ENCODE data around the gene SNX7.
A peak's percentile ranks its signal among the peaks of the same experiment; 100 is the strongest.

DNA sequence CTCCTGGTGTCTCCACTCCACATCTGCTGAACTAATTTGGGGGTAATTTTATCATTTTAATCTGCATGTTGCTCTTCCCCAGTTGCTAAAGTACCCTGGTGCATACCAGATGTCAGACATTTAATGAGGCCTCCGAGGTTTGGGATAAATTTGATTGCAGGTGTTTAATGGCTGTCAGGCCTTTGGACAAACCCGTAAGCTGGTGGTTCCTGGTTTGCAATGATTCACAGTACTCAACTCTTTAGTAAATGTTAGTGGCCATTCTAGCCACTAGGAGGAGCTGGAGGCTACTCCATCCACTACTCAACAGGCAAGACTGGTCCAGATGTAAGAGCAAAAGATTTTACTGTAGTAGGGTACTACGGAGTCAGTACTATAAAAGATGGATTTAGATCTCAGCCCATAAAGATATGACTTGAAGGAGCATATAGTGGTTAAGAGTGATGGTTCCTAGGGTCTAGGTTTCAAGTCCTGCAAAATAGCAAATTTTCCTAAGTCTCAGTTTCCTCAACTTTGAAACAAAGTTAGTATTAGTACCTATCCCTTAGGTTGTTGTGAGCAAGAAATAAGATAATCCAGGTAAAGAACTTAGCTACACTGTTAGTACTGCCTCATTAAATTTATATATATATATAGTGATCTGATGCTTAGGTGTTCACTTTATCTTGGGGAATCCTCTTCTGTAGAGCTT lies 132.8 kb downstream of the SNX7 start:
- no peak for TF ChIP-seq POLR2A (IDR thresholded peaks at IDR 0.05)
- TF ChIP-seq, protein P1, sequence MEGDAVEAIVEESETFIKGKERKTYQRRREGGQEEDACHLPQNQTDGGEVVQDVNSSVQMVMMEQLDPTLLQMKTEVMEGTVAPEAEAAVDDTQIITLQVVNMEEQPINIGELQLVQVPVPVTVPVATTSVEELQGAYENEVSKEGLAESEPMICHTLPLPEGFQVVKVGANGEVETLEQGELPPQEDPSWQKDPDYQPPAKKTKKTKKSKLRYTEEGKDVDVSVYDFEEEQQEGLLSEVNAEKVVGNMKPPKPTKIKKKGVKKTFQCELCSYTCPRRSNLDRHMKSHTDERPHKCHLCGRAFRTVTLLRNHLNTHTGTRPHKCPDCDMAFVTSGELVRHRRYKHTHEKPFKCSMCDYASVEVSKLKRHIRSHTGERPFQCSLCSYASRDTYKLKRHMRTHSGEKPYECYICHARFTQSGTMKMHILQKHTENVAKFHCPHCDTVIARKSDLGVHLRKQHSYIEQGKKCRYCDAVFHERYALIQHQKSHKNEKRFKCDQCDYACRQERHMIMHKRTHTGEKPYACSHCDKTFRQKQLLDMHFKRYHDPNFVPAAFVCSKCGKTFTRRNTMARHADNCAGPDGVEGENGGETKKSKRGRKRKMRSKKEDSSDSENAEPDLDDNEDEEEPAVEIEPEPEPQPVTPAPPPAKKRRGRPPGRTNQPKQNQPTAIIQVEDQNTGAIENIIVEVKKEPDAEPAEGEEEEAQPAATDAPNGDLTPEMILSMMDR (IDR thresholded peaks at IDR 0.05): peak in 5 of 6 experiments; percentile 49 to 70 (median 67)
